GM12878 (cell line): Measurements from ENCODE around the gene KIF20A.

Experiments used
- CHD1 ChIP-seq: IDR thresholded peaks from 2 replicates; pipeline ENCODE4 v1.6.1; 2012; ENCODE audit warnings: low read depth, low read length, improper control_type of control experiment
- CTCF ChIP-seq, 3 experiments: IDR thresholded peaks in 2 of 3; conservative IDR thresholded peaks in 1 of 3; 2 replicates each; pipeline ENCODE4 v1.5.1; 2011; ENCODE audit warnings: low read depth in 3 of 3, low read length in 3 of 3, mild to moderate bottlenecking in 3 of 3, control low read depth in 2 of 3, moderate library complexity in 2 of 3, inconsistent platforms in 1 of 3, mixed read lengths in 1 of 3; ENCODE audit not compliant: control insufficient read depth in 2 of 3, insufficient read depth in 1 of 3; ENCODE audit errors: extremely low read depth in 1 of 3
- EGR1 ChIP-seq, 2 experiments: IDR thresholded peaks; 1 replicate in 1 of 2; 2 replicates in 1 of 2; pipeline ENCODE4 v1.6.1; 2011 to 2012; ENCODE audit warnings: low read depth in 2 of 2, low read length in 2 of 2, borderline replicate concordance in 1 of 2, mild to moderate bottlenecking in 1 of 2, moderate library complexity in 1 of 2
- EP300 ChIP-seq, 2 experiments: fragments of 150-350 bp in 1 of 2; IDR thresholded peaks; 2 replicates each; pipeline ENCODE4 v1.6.1; 2011 to 2012; ENCODE audit warnings: low read depth in 2 of 2, low read length in 2 of 2, borderline replicate concordance in 1 of 2, improper control_type of control experiment in 1 of 2, inconsistent platforms in 1 of 2; ENCODE audit not compliant: control insufficient read depth in 1 of 2
- EZH2 ChIP-seq: IDR thresholded peaks from 2 replicates; pipeline ENCODE4 v1.6.1; 2012; ENCODE audit warnings: low read depth, mild to moderate bottlenecking, control low read depth, inconsistent platforms, low read length, borderline replicate concordance; ENCODE audit not compliant: control insufficient read depth
- JUNB ChIP-seq: IDR thresholded peaks from 2 replicates; pipeline ENCODE4 v1.6.1; 2016; ENCODE audit warnings: antibody characterized with exemption, mild to moderate bottlenecking
- LARP7 ChIP-seq: fragments of 450-650 bp; IDR thresholded peaks from 2 replicates; pipeline ENCODE4 v1.6.1; 2017; ENCODE audit warnings: mild to moderate bottlenecking
- YY1 ChIP-seq: IDR thresholded peaks from 2 replicates; pipeline ENCODE4 v1.6.1; 2011; ENCODE audit warnings: low read depth, mild to moderate bottlenecking, low read length
- ZBED1 ChIP-seq: IDR thresholded peaks from 2 replicates; pipeline ENCODE4 v1.6.1; 2016; ENCODE audit warnings: borderline replicate concordance
- ZNF687 ChIP-seq: fragments of 450-650 bp; IDR thresholded peaks from 2 replicates; pipeline ENCODE4 v1.6.1; 2017; ENCODE audit warnings: mild to moderate bottlenecking, moderate library complexity
- TF ChIP-seq, protein P1 (sequence below): IDR thresholded peaks from 2 replicates; pipeline ENCODE4 v1.6.1; 2011; ENCODE audit warnings: low read depth, mild to moderate bottlenecking, low read length, moderate library complexity, borderline replicate concordance; ENCODE audit errors: extremely low read depth

GRCh38 chr5:138148811-138149210 lies 30.1 kb upstream of the KIF20A start:
- TF ChIP-seq EZH2 (no peak), CTCF (IDR thresholded peaks at IDR 0.05 in 2 of 3, conservative IDR thresholded peaks at IDR 0.05 in 1 of 3; ENCODE audit: control insufficient read depth in 2 of 3, extremely low read depth in 1 of 3, insufficient read depth in 1 of 3, low read depth in 3 of 3, low read length in 3 of 3) (no peak), YY1 (no peak), EGR1 (IDR thresholded peaks at IDR 0.05; ENCODE audit: borderline replicate concordance in 1 of 2, low read depth in 2 of 2, low read length in 2 of 2) (no peak), CHD1 (no peak), EP300 (IDR thresholded peaks at IDR 0.05; ENCODE audit: borderline replicate concordance in 1 of 2, control insufficient read depth in 1 of 2, low read depth in 2 of 2, low read length in 2 of 2) (no peak), ZNF687 (no peak), LARP7 (no peak), JUNB (no peak), ZBED1 (no peak)
- TF ChIP-seq, protein P1, sequence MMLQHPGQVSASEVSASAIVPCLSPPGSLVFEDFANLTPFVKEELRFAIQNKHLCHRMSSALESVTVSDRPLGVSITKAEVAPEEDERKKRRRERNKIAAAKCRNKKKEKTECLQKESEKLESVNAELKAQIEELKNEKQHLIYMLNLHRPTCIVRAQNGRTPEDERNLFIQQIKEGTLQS = no peak
